Endothelial cell of umbilical vein (primary cell): ENCODE results near the gene EVC.
A peak's percentile ranks its signal among the peaks of the same experiment; 100 is the strongest.

Experiments used
- CTCF ChIP-seq, 2 donors: IDR thresholded peaks; 1 replicate in 1 of 2; 2 replicates in 1 of 2; pipeline ENCODE4 v1.5.1; 2011; ENCODE audit warnings: low read length in 2 of 2, mild to moderate bottlenecking in 2 of 2, moderate library complexity in 2 of 2, control low read depth in 1 of 2, inconsistent platforms in 1 of 2, low read depth in 1 of 2; ENCODE audit not compliant: insufficient read depth in 1 of 2; ENCODE audit errors: extremely low read depth in 1 of 2
- JUN ChIP-seq: IDR thresholded peaks from 2 replicates; pipeline ENCODE4 v1.6.1; 2011; ENCODE audit warnings: borderline replicate concordance, low read depth; ENCODE audit not compliant: insufficient read length, insufficient read depth
- MAX ChIP-seq: IDR thresholded peaks from 2 replicates; pipeline ENCODE4 v1.6.1; 2011; ENCODE audit not compliant: insufficient read depth, insufficient read length
- POLR2A ChIP-seq: IDR thresholded peaks from 2 replicates; pipeline ENCODE4 v1.6.1; 2012; ENCODE audit warnings: low read depth, mild to moderate bottlenecking, control low read depth, low read length

- TF ChIP-seq CTCF (IDR thresholded peaks at IDR 0.05; ENCODE audit: extremely low read depth in 1 of 2, insufficient read depth in 1 of 2, low read depth in 1 of 2, low read length in 2 of 2) (no peak), POLR2A (peak; percentile 21), MAX (no peak), JUN (no peak)
These were observed 113.2 kb downstream of the EVC start for GRCh38 chr4:5824227-5824626.
